T1000 (cell line): Measurements from ENCODE around the gene TRPM5.
A peak's percentile ranks its signal among the peaks of the same experiment; 100 is the strongest.

Experiments used
- DNase-seq: peaks from one replicate; lab custom pipeline; 2025; ENCODE audit warnings: mixed read lengths; lab: John Stamatoyannopoulos, UW

Gene TRPM5

GRCh38 chr11:2406451-2406850, 37.9 kb downstream of the TRPM5 start:
- DNase-seq, result no peak

GRCh38 chr11:2404735-2405196, 39.5 kb downstream of the TRPM5 start:
- DNase-seq, result no peak

GRCh38 chr11:2402890-2403645, 41.2 kb downstream of the TRPM5 start:
- no peak for DNase-seq

- no peak for DNase-seq
Measured at GRCh38 chr11:2402106-2402505, 42.2 kb downstream of the TRPM5 start.

GRCh38 chr11:2401436-2401984, 42.8 kb downstream of the TRPM5 start:
- no peak for DNase-seq

GRCh38 chr11:2400762-2401435, 43.4 kb downstream of the TRPM5 start:
- no peak for DNase-seq

GRCh38 chr11:2400069-2400761, 44.1 kb downstream of the TRPM5 start, which contains the start of gene TSSC4:
TSS of gene TSSC4 (plus strand) at chr11:2400750. CDS start at chr11:2402634, 1,884 bp downstream.
- DNase-seq, result peak; percentile 98

- no peak for DNase-seq
Measured at GRCh38 chr11:2399488-2400068, 44.7 kb downstream of the TRPM5 start.

GRCh38 chr11:2398664-2399355, 45.5 kb downstream of the TRPM5 start:
- DNase-seq, result no peak

GRCh38 chr11:2397005-2397404, 47.3 kb downstream of the TRPM5 start:
- no peak for DNase-seq

- DNase-seq, result no peak
Measured at GRCh38 chr11:2396471-2396870, 47.8 kb downstream of the TRPM5 start.

GRCh38 chr11:2395856-2396255, 48.5 kb downstream of the TRPM5 start:
- no peak for DNase-seq

- no peak for DNase-seq
Measured at GRCh38 chr11:2395211-2395730, 49.0 kb downstream of the TRPM5 start.

- no peak for DNase-seq
Measured at GRCh38 chr11:2394818-2395105, 49.6 kb downstream of the TRPM5 start.
